HG03064 (cell line): Measurements from ENCODE around the gene HJV.
A peak's percentile ranks its signal among the peaks of the same experiment; 100 is the strongest.

Source experiments
- ATAC-seq: cut with Tn5 transposase; IDR thresholded peaks from one replicate; pipeline ENCODE4 v1.9.1; 2021; ENCODE audit warnings: low read depth; ENCODE audit not compliant: unreplicated experiment

The HJV gene

DNA sequence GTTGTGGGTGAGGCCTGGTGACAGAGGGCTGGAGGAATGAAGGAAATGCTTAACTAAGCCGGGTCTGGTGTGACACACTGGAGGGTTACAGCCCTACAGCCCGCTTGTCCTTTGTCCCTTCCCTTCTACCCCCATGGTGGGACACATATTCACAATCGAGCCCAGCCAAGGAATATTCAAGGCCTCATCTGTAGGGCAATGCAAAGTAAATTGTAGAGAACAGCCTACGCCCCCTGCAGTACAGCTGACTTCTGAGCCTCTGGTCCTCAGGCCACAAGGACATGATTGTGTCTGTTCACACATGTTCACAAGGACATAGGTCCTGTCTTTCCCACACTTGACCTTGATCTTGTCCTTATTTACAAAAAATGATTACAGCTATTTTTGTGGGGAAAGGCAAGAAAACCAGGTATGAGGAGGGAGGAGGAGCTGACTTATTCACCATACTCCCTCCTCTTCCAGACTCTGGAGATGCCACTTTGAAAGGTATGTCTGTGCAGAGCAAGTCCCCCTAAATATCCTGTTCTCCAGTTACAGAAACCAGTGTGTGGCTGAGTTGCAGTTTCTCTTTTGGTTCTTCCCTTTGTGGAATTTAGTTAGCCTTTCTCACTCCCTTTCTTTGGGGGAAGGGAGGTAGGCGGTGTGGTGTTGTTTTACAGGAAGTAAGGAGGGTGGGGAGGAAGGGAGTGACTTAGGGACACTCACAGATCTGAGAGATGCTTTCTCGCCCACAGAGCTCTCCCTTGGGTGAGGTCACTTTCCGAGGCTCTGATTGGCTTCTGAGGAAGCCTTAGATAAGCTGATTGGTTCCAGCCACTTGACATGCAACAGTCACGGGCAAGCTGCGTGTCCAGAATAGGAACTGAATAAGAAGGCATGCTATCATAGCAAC lies 42.4 kb downstream of the HJV start:
- peak; percentile 77 for ATAC-seq

DNA sequence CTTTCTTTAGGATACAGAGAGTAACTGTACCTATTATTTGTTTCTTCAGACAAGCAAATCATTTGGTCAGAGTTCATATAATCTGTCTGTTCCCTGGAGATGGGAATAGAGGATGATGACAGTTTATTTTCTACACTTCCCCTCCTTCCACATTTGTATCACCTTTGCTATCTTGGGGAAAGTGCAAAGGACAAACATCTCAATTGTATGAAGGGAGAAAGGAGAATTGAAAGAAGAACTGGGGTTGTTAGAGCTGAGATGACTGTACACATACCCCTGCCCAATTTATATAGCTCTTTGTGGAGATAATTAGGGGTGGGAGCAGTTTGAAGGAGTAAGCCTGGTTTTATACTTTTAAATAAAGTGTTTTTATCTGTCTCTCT lies 43.1 kb downstream of the HJV start:
- ATAC-seq: no peak

DNA sequence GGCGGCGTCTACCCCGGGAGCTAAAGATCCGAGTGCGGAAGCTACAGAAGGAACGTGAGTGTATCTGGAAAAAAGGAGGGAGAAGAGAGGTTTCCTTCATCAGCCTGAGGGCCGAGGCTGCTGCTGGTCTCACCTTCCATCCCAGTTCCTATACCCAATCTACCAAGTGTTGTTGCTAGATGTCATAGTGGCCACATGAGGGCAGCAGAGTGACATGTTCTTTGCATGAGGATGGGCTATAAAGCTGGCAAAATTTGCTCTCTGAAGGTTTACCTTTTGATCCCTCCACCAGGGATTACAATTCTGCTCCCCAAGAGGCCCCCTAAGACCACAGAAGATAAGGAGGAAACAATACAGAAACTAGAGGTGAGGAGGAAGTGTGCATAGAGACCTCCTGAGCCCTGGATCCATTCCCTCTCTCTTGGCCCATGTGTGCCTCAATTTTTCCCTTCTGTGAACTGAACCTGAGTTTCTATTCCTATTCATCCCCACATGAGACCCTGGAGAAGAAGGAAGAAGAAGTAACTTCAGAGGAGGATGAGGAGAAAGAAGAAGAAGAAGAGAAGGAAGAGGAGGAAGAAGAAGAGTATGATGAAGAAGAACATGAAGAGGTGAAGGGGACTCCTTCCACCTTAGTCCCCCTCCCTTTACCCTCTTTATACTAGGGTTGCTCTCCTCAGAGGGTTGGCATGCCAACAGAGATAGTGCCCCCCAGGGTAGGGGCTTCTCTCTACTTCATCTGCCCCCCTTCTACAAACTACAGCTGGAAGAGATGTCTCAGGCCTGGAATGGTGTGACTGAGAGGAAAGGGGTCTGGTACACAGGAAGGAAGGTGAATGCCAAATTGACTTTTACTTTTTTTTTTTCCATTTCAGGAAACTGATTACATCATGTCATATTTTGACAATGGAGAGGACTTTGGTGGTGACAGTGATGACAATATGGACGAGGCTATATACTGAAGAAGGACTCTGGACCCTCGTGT lies 43.8 kb downstream of the HJV start:
- ATAC-seq: no peak

DNA sequence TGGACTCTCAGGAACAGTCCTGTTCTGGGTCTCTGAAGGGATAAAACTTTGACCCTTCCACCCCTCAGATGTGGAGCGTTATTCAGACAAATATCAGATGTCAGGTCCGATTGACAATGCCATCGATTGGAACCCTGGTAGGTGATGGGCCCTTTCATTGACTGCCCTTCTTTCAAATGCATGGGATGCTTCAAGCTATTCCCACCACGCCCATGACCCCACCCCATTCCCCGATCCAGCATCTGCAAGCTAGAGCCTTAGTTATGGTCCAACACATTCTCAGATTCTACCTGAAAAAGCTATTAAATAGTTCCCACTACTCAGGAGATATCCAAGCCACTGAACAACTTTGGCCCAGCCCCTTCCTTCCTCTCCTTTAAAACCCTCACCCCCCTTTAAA lies 44.5 kb downstream of the HJV start:
- no peak for ATAC-seq

DNA sequence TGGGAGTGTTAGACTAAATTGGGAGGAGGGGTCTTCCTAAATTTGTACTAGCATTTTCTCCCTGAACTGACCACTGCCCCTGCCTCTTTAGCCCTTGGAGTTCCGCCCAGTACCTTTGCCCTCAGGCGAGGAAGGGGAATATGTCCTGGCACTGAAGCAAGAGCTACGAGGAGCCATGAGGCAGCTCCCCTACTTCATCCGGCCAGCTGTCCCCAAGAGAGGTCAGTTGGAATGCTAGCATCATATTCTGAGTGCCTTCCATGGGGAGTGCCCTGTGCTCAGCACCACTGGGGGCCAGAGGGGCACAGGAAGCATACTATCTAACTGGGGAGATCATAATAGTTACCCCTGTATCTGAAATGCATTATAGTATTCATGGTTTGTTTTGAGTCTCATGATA lies 46.3 kb downstream of the HJV start:
- no peak for ATAC-seq

DNA sequence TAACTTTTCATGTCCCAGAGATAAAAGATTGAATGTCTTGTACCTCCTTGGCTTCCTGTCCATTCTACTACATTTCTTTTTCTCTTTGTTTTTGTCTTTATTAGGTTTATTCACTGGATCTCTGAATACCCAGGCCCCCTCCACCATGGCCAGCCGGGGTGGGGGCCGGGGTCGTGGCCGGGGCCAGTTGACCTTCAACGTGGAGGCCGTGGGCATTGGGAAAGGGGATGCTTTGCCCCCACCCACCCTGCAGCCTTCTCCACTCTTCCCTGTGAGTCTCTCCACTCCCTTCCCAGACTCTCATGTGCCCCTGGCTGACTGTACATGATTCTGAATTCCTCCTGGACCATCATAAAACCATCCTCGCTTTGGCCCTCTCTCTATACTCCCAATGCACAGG lies 46.8 kb downstream of the HJV start:
- no peak for ATAC-seq

DNA sequence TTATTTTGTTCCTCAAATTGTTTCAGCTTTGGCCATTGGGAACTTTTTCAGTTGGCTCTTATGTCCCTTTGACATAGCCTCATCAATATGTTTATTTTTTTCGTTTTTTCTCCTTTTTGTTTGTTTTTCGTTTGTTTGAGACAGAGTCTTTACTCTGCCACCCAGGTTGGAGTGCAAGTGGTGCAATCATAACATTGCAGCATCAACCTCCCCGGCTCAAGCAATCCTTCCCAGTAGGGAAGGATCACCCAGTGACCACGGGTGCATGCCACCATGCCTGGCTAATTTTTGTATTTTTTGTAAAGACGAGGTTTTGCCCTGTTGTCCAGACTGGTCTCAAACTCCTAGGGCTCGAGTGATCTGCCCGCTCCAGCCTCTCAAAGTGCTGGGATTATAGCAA lies 49.0 kb downstream of the HJV start:
- no peak for ATAC-seq
